Hepatic stellate cell (primary cell): ENCODE measurements around the gene RPS21.
A peak's percentile ranks its signal among the peaks of the same experiment; 100 is the strongest.

Experiments used
- DNase-seq: peaks from one replicate; pipeline ENCODE4 v3.0.0; 2011; ENCODE audit warnings: low spot score

The RPS21 gene

DNA sequence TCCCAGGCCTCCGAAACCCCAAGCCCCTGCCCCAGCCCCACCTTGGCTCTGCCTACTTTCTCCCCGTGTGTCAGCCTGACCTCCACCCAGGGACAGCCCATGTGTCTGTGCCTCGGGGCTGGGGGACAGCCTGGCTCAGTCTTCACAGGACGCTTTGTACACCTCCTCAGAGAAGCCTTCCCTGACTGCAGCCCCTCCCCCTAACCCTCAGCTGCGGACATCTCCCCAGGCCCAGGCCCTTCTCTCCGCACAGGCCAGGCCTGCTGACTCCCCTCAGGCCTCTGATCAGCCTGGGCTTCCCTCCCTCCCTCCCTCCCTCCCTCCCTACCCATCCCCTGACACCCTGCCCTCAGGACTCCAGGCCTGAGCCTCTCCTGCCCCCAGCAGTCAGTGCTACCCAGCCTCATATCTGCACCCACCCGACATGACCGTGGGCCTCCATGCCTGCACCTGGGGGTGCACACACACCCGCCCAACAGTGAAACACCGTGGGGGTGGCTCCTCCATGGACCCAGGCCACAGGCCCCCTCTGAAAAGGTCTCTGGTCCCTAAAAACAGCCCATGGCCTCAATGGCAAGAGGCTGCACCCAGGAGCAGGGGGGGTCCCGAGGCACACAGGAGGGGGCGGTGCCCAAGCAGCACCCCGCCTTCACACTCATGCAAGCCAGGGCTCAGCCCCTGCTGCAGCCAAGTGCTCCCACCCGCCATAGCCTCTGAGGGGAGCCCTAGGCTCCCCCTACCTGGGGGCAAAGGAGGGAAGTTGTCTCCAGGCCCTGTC is 32.7 kb upstream of the RPS21 start:
- no peak for DNase-seq

GRCh38 chr20:62354811-62355341 is 32.0 kb upstream of the RPS21 start:
- no peak for DNase-seq

GRCh38 chr20:62355516-62355877 is 31.4 kb upstream of the RPS21 start:
- DNase-seq, result peak; percentile 76

GRCh38 chr20:62355878-62356588 is 30.9 kb upstream of the RPS21 start:
- DNase-seq, result peak; percentile 85

DNA sequence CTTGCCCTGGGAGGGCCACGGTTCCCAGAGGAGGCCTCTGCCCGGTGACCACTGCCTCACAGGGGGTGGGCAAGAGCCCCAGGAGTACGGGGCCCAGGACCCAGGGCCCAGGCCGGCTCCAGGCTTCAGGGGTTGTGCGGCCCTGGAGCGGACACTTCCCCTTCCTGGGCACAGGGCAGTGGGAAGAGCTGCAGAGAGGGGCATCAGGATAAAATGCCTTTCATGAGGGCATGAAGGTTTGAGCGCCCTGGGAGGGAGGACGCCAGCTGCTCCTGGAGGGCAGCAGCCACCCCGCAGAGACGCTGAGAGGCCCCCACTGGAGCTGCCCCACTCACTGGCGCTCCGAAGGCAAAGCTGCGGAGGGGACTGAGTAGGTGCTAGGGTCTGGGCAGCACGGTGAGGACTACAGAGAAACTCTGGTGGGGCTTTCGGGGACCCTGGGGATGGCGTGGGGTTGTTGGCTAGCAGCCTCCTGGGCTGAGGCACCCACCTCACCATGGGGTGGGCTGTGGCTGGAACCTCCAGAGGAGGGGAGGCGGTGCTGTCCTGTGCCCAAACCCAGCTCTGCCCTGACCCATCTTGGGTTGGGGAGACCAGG is 30.2 kb upstream of the RPS21 start:
- no peak for DNase-seq

DNA sequence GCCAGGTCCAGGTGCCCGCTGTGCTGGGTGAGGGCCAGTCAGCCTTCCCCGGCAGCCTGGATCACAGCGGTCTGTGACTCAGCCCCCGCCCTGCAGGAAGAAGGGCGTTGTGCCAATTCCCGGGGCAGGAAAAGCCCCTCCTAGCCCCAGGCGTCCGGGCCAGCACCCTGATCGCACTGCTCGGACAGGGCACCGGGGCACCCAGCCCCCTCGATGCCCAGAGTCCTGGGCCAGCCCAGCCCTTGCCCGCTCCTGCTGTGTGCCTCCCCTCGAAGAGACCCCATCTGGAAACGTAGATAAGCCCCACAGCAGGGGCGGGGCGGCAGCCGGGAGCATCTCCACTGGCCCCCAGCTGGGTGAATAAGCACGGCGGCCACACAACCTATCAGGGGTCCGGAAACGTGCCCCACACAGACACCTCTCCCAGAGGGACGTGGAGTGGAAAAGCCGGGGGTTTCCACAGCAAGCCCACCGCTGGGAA is 29.7 kb upstream of the RPS21 start:
- peak; percentile 87 for DNase-seq

GRCh38 chr20:62357681-62358080 is 29.2 kb upstream of the RPS21 start:
- no peak for DNase-seq

DNA sequence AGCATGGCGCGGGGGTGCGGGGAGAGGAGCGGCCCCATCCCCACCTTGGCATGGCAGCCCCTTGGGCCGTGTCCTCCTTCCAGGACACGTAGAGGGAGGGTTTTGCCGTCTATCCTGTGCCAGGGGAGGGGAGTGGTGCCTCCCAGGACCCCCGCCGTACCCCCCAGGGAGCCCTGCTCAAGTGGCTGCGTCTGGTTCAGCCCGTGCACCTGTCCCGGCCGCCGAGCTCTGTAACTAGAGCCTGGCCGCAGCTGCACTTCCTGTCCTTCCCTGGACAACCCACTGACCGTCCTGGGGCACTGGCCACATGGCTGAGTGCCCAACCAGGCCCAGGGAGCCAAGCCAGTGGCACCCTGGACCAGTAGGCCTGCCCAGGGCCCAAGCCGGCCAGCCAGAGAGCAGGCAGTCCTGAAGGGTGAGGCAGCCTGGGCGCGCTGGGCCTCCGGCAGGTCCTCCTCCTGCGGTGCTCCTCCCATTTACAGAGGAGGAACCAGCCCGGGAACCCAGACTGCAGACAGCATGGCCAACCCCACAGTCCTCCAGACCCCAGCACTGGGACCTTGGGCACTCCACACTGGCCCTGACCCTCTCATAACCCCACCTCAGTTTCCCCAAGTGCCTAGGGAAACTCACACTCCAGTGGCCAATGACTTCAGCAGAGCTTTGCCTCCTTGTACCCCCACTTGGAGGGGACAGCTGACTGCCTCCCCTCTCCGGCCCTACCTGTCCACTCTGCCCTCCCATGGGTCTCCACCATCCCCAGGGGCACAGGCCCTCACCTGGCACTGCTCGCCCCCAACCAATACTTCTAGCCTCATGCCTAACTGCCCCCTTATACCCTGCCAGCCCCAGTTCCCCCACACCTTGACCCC is 28.5 kb upstream of the RPS21 start:
- no peak for DNase-seq

- no peak for DNase-seq
Observed at GRCh38 chr20:62359043-62359490, 27.8 kb upstream of the RPS21 start.

DNA sequence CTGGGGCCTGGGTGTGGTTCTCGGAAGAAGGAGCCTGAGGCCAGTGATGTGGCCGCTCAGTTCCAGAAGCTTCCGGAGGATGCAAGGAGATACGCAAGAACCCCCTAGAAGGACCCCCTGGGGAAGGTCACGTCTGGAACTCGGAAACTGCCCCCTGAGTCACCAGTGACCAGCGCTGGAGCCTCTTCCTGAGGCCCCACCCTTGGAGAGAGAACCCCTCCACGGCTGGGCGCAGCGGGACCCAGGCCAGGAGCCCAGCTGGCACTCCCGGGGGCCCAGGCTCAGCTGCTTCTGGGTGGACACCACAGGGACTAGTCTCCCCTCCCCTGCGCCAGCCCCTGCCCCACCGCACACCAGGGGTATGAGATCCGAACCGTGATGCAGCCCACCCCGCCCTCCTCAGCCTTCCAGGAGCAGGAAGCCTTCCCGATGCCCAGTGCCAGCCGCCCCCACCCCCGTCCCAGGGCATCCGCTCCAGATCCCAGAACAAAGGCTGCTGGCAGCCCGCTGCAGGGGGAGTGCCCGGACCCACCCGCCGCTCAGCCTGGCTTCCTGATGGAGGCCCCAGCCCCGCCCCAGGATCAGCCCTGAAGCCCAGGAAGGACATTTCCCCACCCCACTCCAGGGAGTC is 27.3 kb upstream of the RPS21 start:
- DNase-seq, result peak; percentile 80

- no peak for DNase-seq
Observed at GRCh38 chr20:62360854-62361798, 25.8 kb upstream of the RPS21 start.

GRCh38 chr20:62361799-62362589 is 24.9 kb upstream of the RPS21 start:
- DNase-seq, result no peak

DNA sequence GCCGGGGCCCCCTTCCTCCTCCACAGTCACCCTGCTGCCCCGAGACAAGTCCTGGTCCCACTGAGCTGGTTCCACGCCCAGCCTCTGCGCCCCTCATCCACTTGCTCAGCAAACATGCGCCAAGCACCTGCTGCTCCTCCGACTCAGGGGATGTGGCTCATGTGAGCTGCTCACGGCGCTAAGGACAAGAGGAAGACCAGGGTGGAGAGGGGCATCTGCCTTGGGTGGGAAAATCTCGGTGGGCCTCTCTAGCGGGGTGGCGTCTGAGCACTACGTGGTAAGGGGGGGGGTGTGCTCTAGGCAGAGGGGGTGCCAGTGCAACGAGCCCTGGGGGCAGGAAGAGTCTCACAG is 24.3 kb upstream of the RPS21 start:
- DNase-seq, result no peak

- DNase-seq, result no peak
Observed at GRCh38 chr20:62362991-62363919, 23.6 kb upstream of the RPS21 start.

DNA sequence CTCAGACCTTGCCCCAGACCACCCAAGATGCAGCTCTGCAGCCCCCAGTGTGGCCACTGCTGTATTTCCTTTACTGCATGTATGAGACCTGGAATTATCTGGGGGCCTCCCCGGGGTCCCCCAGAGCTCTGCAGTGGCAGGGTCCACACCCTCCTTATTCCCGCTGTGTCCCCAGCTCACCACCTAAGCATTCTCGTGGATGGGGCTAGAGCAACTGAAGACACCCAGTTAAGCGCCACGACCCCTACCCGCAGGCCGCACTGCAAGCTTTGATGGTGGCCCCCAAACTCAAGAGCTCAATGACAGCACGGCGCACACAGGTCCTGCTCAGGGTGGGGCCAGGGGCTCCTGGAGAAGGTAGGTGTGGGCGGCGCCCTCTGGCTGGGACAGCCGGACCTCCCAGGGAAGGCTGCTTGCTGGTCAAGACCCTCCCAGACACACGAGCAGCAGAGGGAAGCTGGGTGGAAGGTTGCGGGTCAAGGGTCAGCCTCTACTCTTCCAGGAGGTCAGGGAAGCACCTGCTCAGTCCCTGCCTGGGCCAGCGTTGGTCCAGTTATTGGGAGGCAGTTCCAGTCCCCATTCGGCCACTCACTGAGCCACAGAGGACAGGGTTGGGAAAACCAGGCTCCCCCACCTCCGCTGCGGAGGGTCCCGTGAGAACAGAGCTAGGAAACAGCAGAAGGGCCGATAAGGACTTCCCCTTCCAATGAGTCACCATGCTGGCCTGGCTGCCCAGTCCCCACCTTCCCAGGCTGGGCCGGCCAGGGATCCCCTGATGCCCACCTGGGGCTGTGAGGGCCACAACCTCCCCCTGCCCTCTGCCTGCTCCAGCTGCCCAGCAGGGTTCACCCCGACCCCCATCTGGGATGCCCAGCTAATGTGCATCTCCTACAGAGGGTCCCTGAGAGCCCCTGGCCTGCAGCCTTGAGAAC is 22.7 kb upstream of the RPS21 start:
- peak; percentile 82 for DNase-seq

DNA sequence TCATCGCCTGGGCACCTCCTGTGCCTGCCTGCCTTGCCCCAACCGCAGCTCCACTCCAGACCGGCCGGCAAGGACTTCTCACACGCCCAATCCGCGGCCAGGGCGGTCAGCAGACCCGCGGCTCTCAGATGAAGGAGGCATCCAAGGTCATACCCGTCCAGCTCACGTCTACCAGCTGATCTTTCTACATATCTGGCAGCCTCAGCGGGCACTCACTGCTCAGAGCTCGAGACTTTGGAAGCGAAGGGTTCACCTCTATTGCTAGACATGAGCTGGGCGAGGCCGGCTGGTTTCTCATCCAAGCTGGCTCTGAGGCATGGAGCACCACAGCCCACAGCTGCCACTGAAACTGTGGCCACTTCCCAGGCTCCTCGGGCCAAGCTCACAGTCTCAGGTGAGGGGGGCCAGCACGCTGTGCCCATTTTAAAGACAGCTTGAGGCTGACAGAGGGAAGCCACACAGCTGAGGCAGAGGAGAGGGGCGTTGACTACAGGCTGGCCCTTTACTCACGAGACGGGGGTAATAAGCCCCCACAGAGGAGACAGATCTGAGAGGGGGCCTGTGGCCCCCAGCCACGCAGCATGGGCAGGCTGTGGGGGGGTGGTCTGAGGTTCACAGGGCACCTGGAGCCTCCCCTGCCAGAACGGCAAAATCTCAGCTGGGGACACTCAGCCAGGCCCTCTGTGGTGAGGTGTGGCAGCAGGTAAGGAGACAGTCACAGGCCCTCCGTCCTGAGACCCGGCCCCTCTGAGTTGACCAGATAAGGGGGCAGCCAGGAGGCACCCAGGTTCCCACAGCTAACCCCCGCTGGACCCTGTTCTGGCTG is 21.8 kb upstream of the RPS21 start:
- DNase-seq, result no peak
